ENCODE measurements around the gene OR10A2. TPM values are rescaled to one million over a fixed set of nuclear protein-coding genes. Genes with fewer than 3 reads are reported as not detected.

Gene OR10A2
- total and polyA plus RNA-seq, 8 donors, result not detected

DNA sequence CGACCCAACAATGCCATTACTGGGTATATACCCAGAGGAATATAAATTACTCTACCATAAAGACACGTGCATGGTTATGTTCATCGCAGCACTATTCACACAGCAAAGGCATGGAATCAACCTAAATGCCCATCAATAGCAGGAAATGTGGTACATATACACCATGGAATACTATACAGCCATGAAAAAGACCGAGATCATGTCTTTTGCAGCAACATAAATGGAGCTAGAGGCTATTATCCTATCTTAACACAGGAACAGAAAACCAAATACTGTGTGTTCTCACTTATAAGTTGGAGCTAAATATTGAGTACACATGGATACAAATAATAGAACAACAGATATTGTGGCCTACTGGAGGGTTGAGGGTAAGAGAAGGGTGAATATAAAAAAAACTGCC, 26.0 kb downstream of the OR10A2 start:
- Histone ChIP-seq H3K4me3 (no peak overlapping the region), H3K27ac (no peak overlapping the region), H3K36me3 (no peaks in the 10 kb centered on the region), H3K9me3 (peaks cover 0 to 10% (median 4%) of the 10 kb centered on the region in 4 donors), H3K27me3 (no peaks in the 10 kb centered on the region), H3K4me1 (no peaks in the 10 kb centered on the region)
- no peak for TF ChIP-seq POLR2A (IDR thresholded peaks at IDR 0.05)
- TF ChIP-seq POLR2AphosphoS5 (IDR thresholded peaks at IDR 0.05), result no peak
- no peak for TF ChIP-seq EP300 (IDR thresholded peaks at IDR 0.05)
- TF ChIP-seq CTCF (IDR thresholded peaks at IDR 0.05), result no peak
- WGBS, 5 donors, result 79 to 89% (median 85%) methylated on average over 4 of the region's 4 CpGs
- DNase-seq, result no peak
- intact Hi-C loops (cut with DNase I; ENCODE audit: low total_unique reads), result no loop called here

DNA sequence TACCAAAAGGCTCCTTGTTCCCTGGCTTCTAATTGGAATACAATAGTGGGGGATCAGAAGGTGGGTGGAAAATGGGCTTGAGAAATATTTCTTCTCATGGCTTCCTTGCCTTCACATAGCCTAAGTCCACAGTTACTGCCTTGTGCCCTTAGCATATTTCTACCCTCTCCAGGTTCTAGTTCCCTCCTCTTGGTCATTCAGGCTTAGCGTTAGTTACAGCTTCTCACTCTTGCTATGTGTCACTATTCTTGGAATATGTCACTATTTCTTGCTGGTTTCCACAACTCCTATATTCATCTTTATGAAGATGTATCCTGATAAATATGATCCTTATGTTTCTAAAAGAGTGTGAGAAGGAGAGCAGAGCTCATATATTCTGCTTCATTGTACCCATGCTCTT, 27.0 kb downstream of the OR10A2 start:
- H3K4me1 ChIP-seq, result no peaks in the 10 kb centered on the region
- intact Hi-C loops (cut with DNase I; ENCODE audit: low total_unique reads), result no loop called here
- no peak overlapping the region for H3K27ac ChIP-seq
- no peak for DNase-seq
- WGBS, 5 donors, result 75 to 90% (median 76%) methylated on average over 1 of the region's 1 CpG
- no peaks in the 10 kb centered on the region for H3K27me3 ChIP-seq
- TF ChIP-seq POLR2A (IDR thresholded peaks at IDR 0.05), result no peak
- no peak for TF ChIP-seq EP300 (IDR thresholded peaks at IDR 0.05)
- no peak for TF ChIP-seq POLR2AphosphoS5 (IDR thresholded peaks at IDR 0.05)
- no peak for TF ChIP-seq CTCF (IDR thresholded peaks at IDR 0.05)
- H3K9me3 ChIP-seq, result peaks cover 0 to 10% (median 4%) of the 10 kb centered on the region in 4 donors
- no peak overlapping the region for H3K4me3 ChIP-seq
- no peaks in the 10 kb centered on the region for H3K36me3 ChIP-seq

DNA sequence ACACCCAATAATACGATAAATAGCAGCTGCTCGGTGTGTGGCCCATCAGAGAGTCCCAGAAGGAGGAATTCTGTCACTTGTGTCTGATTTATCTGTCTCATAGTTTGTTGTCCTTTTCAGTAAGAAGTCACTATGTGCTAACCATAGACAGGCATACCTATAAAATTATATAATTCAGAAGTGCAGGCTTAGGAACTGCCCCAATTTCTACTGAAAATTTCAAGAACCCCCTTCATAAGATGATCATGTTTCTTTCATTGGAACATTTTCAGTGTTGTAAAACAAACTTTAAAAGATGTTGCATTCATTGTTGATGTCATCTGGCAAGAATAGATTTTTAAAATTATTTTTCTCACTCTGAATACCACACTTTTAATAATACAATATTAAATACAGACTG, 29.5 kb downstream of the OR10A2 start, which contains the start of gene OR2D2:
Gene OR2D2, minus strand, starts transcription at position 101 of the 400 bp plus-strand sequence. Its CDS starts 0 bp downstream, at position 101.
- H3K9me3 ChIP-seq, result peaks cover 0 to 10% (median 4%) of the 10 kb centered on the region in 4 donors
- no peak within 1 kb of the TSS for H3K27ac ChIP-seq
- H3K4me1 ChIP-seq, result no peaks in the 10 kb centered on the region
- intact Hi-C loops (cut with DNase I; ENCODE audit: low total_unique reads), result no loop called here
- no peak for DNase-seq
- H3K27me3 ChIP-seq, result no peaks in the 10 kb centered on the region
- 68 to 84% (median 77%) methylated on average over 2 of the region's 2 CpGs for WGBS, 5 donors
- H3K36me3 ChIP-seq, result no peaks in the 10 kb centered on the region
- no peak for TF ChIP-seq POLR2A (IDR thresholded peaks at IDR 0.05)
- H3K4me3 ChIP-seq, result no peak within 1 kb of the TSS

DNA sequence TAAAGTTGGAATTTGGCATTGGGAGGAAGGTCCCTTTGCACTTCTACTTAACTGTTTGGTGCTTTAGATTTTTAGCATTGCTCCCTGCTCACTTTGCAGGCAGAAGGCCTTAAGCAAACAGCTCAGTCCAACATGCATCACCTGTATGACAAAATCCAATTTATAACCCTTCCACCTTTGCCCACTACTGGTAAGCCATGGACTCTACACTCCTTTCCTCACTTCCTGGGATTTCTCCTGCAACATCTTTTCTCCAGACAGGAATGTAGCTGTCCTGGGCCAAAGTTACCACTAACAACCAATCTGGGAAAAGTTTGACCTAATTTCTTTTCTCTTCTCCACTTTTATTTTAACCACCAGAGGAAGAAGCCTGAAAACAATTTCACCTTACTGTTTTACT, 31.2 kb downstream of the OR10A2 start:
- no peak overlapping the region for H3K4me3 ChIP-seq
- intact Hi-C loops (cut with DNase I; ENCODE audit: low total_unique reads), result no loop called here
- H3K4me1 ChIP-seq, result no peaks in the 10 kb centered on the region
- no peaks in the 10 kb centered on the region for H3K9me3 ChIP-seq
- DNase-seq, result no peak
- H3K36me3 ChIP-seq, result no peaks in the 10 kb centered on the region
- no peak overlapping the region for H3K27ac ChIP-seq
- no peak for TF ChIP-seq CTCF (IDR thresholded peaks at IDR 0.05)
- TF ChIP-seq POLR2A (IDR thresholded peaks at IDR 0.05), result no peak
- no peak for TF ChIP-seq EP300 (IDR thresholded peaks at IDR 0.05)
- no peak for TF ChIP-seq POLR2AphosphoS5 (IDR thresholded peaks at IDR 0.05)
- no peaks in the 10 kb centered on the region for H3K27me3 ChIP-seq

- no peaks in the 10 kb centered on the region for H3K36me3 ChIP-seq
- H3K27me3 ChIP-seq, result no peaks in the 10 kb centered on the region
- H3K4me1 ChIP-seq, result no peaks in the 10 kb centered on the region
- no peak for DNase-seq
- intact Hi-C loops (cut with DNase I; ENCODE audit: low total_unique reads), result no loop called here
- H3K4me3 ChIP-seq, result no peak overlapping the region
- no peak overlapping the region for H3K27ac ChIP-seq
- TF ChIP-seq EP300 (IDR thresholded peaks at IDR 0.05), result no peak
- TF ChIP-seq POLR2A (IDR thresholded peaks at IDR 0.05), result no peak
- no peak for TF ChIP-seq POLR2AphosphoS5 (IDR thresholded peaks at IDR 0.05)
- no peak for TF ChIP-seq CTCF (IDR thresholded peaks at IDR 0.05)
- no peaks in the 10 kb centered on the region for H3K9me3 ChIP-seq
These were observed 32.2 kb downstream of the OR10A2 start for GRCh38 chr11:6895010-6895409.
